Gastroesophageal sphincter (tissue), 4 donors: ENCODE measurements around the gene AMPD3. TPM values are rescaled to one million over a fixed set of nuclear protein-coding genes. Genes with fewer than 3 reads are reported as not detected.

Source experiments
- ATAC-seq: fragments of 150-250 bp; one replicate; pipeline ENCODE4 v1.9.1; 2016; ENCODE audit warnings: mild to moderate bottlenecking, moderate library complexity
- H3K27ac ChIP-seq, 4 donors: fragments of 200-600 bp; sonication (generic) in 3 of 4; 1 replicate in 3 of 4; 2 replicates in 1 of 4; pipeline ENCODE4 v1.5.1; 2016 to 2019
- H3K27me3 ChIP-seq: fragments of 200-600 bp; sonication (generic); one replicate; pipeline ENCODE4 v1.5.1; 2019
- H3K36me3 ChIP-seq, 2 donors: fragments of 200-600 bp; sonication (generic); one replicate each; pipeline ENCODE4 v1.5.1; 2019; ENCODE audit warnings: control low read depth in 1 of 2
- H3K4me1 ChIP-seq, 3 donors: fragments of 200-600 bp; sonication (generic); 1 replicate in 2 of 3; 2 replicates in 1 of 3; pipeline ENCODE4 v1.5.1; 2016 to 2019; ENCODE audit warnings: control low read depth in 2 of 3
- H3K4me3 ChIP-seq, 2 donors: fragments of 200-600 bp; sonication (generic); one replicate each; pipeline ENCODE4 v1.5.1; 2019; ENCODE audit warnings: mild to moderate bottlenecking in 1 of 2, moderate library complexity in 1 of 2
- H3K9me3 ChIP-seq, 3 donors: fragments of 200-600 bp; sonication (generic); one replicate each; pipeline ENCODE4 v1.5.1; 2017 to 2019; ENCODE audit warnings: control low read depth in 2 of 3
- CTCF ChIP-seq, 4 experiments: fragments of 200-600 bp in 2 of 4; fragments of 450-650 bp in 2 of 4; sonication (generic) in 1 of 4; IDR thresholded peaks; one replicate each; pipeline ENCODE4 v1.5.1; 2017 to 2019; ENCODE audit warnings: antibody characterized with exemption in 4 of 4, mild to moderate bottlenecking in 2 of 4, moderate library complexity in 2 of 4
- EP300 ChIP-seq: sonication (generic); formaldehyde crosslinking; IDR thresholded peaks from one replicate; pipeline ENCODE4 v1.6.1; 2017; ENCODE audit warnings: antibody characterized with exemption, mild to moderate bottlenecking
- POLR2A ChIP-seq, 2 donors: fragments of 450-650 bp; IDR thresholded peaks; one replicate each; pipeline ENCODE4 v1.6.1; 2017; ENCODE audit warnings: antibody characterized with exemption in 2 of 2, mild to moderate bottlenecking in 2 of 2, moderate library complexity in 1 of 2
- POLR2AphosphoS5 ChIP-seq: sonication (generic); formaldehyde crosslinking; IDR thresholded peaks from one replicate; pipeline ENCODE4 v1.6.1; 2017; ENCODE audit warnings: antibody characterized with exemption
- WGBS, 2 donors: methylation state at CpG; one replicate each; pipeline ENCODE4 v1.1.5; 2018; ENCODE audit warnings: low coverage in 1 of 2; 5-methylcytosine and 5-hydroxymethylcytosine counted together
- total RNA-seq, 4 donors: library from RNA; depleted of rRNA; stranded (reverse); fragments of >200 nt; gene quantifications; one replicate each; pipeline ENCODE4 v1.1.0, GENCODE V29; 2016

The AMPD3 gene
- total RNA-seq, 4 donors from 2014 or later = 4.3 to 7.3 (median 5.4) TPM

- Histone ChIP-seq H3K27ac (no peak overlapping the region), H3K27me3 (no peaks in the 10 kb centered on the region), H3K36me3 (peaks cover 0 to 19% of the 10 kb centered on the region in 2 donors), H3K9me3 (no peaks in the 10 kb centered on the region), H3K4me3 (no peak overlapping the region), H3K4me1 (peaks cover 0 to 14% (median 6%) of the 10 kb centered on the region in 3 donors)
- WGBS, 2 donors = 78 to 100% methylated on average over 1 to 2 of the region's 5 CpGs
- no peak for ATAC-seq
- TF ChIP-seq POLR2A (IDR thresholded peaks at IDR 0.05) (no peak), EP300 (no peak), POLR2AphosphoS5 (no peak), CTCF (IDR thresholded peaks at IDR 0.05) (no peak)
Observed at GRCh38 chr11:10460611-10461275, 5.7 kb downstream of the AMPD3 start.

- peaks cover 0 to 19% of the 10 kb centered on the region in 2 donors for H3K36me3 ChIP-seq
- WGBS, 2 donors = 88 to 100% methylated on average over 1 to 3 of the region's 9 CpGs
- TF ChIP-seq POLR2AphosphoS5 = no peak
- no peak for TF ChIP-seq CTCF (IDR thresholded peaks at IDR 0.05)
- no peak for TF ChIP-seq POLR2A (IDR thresholded peaks at IDR 0.05)
- no peak for TF ChIP-seq EP300
- H3K27ac ChIP-seq = no peak overlapping the region
- no peak overlapping the region for H3K4me3 ChIP-seq
- no peaks in the 10 kb centered on the region for H3K27me3 ChIP-seq
- H3K9me3 ChIP-seq = no peaks in the 10 kb centered on the region
- peaks cover 0 to 8% (median 4%) of the 10 kb centered on the region in 3 donors for H3K4me1 ChIP-seq
- no peak for ATAC-seq
Observed at GRCh38 chr11:10461276-10461790, 6.3 kb downstream of the AMPD3 start.

DNA sequence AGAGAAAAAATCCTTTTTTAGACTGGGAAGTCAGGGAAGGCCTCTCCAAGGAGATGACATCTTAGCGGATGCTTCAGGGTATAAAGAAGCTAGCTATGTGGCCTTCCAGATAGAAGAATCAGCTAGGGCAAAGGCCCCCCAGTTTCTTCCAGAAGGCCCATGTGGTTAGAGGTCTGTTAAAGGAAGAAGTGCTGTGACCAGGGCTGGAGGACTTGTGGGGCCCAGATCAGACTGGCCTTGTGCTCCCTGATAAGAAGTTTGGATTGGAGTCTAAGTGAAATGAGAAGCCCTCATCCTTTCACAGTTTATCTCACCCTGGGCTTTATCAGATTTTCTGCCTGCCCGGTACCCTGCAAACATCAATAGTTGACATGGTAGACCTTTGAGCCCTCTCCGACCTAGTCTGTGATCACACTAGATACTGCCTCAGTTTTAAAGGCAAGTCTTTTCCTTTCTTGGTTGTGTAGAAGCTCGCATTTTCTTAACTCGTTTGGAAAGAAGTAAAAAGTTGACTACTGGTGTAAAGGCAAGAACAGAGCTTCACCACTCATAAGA lies 7.8 kb downstream of the AMPD3 start:
- Histone ChIP-seq H3K9me3 (no peaks in the 10 kb centered on the region), H3K4me1 (no peaks in the 10 kb centered on the region), H3K27ac (no peak overlapping the region), H3K27me3 (no peaks in the 10 kb centered on the region), H3K36me3 (peaks cover 0 to 19% of the 10 kb centered on the region in 2 donors), H3K4me3 (no peak overlapping the region)
- no peak for ATAC-seq
- WGBS, 2 donors = 83 to 96% methylated on average over 3 to 4 of the region's 5 CpGs
- TF ChIP-seq CTCF (IDR thresholded peaks at IDR 0.05) (no peak), EP300 (no peak), POLR2AphosphoS5 (no peak), POLR2A (IDR thresholded peaks at IDR 0.05) (no peak)

DNA sequence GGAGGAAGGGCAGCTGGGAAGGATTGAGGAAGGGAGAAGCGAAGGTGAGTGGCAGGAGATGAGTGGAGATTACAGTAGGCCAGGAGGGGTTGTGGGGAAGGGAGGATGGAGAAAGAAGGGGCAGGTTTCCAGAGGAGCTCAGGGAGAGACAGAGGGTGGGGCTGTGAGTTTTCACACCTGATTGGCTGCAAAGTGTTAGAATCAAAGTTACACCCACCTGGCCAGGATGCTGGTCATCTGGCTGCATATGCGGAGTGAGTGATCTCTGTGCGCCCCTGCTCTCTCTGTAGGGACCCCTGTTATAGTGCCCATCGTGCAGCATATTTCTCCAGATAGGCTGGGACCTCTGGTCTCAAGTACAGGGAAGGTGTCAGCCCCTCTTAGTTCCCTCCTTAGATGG lies 18.3 kb downstream of the AMPD3 start:
- Histone ChIP-seq H3K9me3 (no peaks in the 10 kb centered on the region), H3K27me3 (no peaks in the 10 kb centered on the region), H3K4me1 (no peaks in the 10 kb centered on the region), H3K4me3 (no peak overlapping the region), H3K36me3 (no peaks in the 10 kb centered on the region), H3K27ac (no peak overlapping the region)
- 67 to 100% methylated on average over 1 of the region's 4 CpGs for WGBS, 2 donors
- TF ChIP-seq POLR2AphosphoS5 (no peak), POLR2A (IDR thresholded peaks at IDR 0.05) (no peak), CTCF (IDR thresholded peaks at IDR 0.05) (no peak)
- no peak for ATAC-seq

DNA sequence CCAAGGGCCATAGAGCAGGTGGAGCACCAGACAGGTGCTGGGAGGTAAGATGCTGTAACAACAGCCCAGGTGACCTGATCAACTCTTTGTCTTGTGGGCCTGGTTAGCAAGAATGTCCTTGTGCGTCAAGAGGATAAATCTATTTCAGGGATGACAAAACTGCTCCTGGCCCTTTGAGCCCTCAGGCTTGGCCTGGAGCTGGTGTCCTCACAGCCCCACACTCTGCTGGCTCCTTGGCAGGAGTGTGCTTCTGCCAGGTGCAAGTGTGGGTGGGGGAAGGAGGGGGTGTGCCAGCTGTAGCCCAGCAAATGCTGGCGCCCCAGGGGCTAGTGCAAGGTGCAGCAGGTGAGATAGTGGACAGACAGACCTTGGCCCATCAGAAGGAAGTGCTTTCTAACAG lies 19.5 kb downstream of the AMPD3 start:
- Histone ChIP-seq H3K27me3 (no peaks in the 10 kb centered on the region), H3K9me3 (no peaks in the 10 kb centered on the region), H3K4me3 (no peak overlapping the region), H3K4me1 (peaks cover 0 to 10% (median 0%) of the 10 kb centered on the region in 3 donors), H3K36me3 (no peaks in the 10 kb centered on the region), H3K27ac (no peak overlapping the region)
- no peak for TF ChIP-seq POLR2AphosphoS5
- no peak for TF ChIP-seq CTCF (IDR thresholded peaks at IDR 0.05)
- no peak for TF ChIP-seq EP300
- TF ChIP-seq POLR2A (IDR thresholded peaks at IDR 0.05) = no peak
- WGBS, 2 donors = 100% methylated on average over 1 of the region's 2 CpGs
- no peak for ATAC-seq
